Activated CD8-positive, alpha-beta T cell treated with anti-CD3 and anti-CD28 coated beads for 36 hours (primary cell): Measurements from ENCODE around the gene FMNL2. TPM values are rescaled to one million over a fixed set of nuclear protein-coding genes. Genes with fewer than 3 reads are reported as not detected.

Experiments used
- ATAC-seq: fragments of 200-7000 bp; cut with Tn5 transposase; one replicate; pipeline ENCODE4 v1.10.0; 2021; ENCODE audit warnings: mild to moderate bottlenecking, moderate library complexity
- CTCF ChIA-PET: fragments of 350-600 bp; sonication (Branson Sonifier 250); formaldehyde crosslinking; loops from one replicate; lab custom pipeline; 2021; ENCODE audit warnings: antibody characterized with exemption; lab: Charles Lee
- POLR2A ChIA-PET: fragments of 350-600 bp; sonication (Branson Sonifier 250); formaldehyde crosslinking; loops from one replicate; lab custom pipeline; 2021; ENCODE audit warnings: antibody characterized with exemption; lab: Charles Lee
- DNase-seq: peaks from one replicate; pipeline ENCODE4 v3.0.0-alpha.2; 2020
- H3K27ac Mint-ChIP-seq: one replicate; pipeline ENCODE4 v1.8.0; 2021; ENCODE audit warnings: mild to moderate bottlenecking, mixed read lengths
- H3K27me3 Mint-ChIP-seq: one replicate; pipeline ENCODE4 v1.8.0; 2021; ENCODE audit warnings: mixed read lengths
- H3K36me3 Mint-ChIP-seq: one replicate; pipeline ENCODE4 v1.8.0; 2021; ENCODE audit warnings: low read depth, mixed read lengths
- H3K4me1 Mint-ChIP-seq: one replicate; pipeline ENCODE4 v1.8.0; 2021; ENCODE audit warnings: low read depth, mixed read lengths
- H3K4me3 Mint-ChIP-seq: one replicate; pipeline ENCODE4 v1.8.0; 2021; ENCODE audit warnings: mild to moderate bottlenecking, moderate library complexity, mixed read lengths
- H3K9me3 Mint-ChIP-seq: one replicate; pipeline ENCODE4 v1.8.0; 2021; ENCODE audit warnings: mixed read lengths
- CTCF ChIP-seq: fragments of 200-600 bp; IDR thresholded peaks from one replicate; pipeline ENCODE4 v1.8.0; 2022; ENCODE audit warnings: antibody characterized with exemption, mild to moderate bottlenecking
- intact Hi-C: fragments of 100-400 bp; cut with micrococcal nuclease; formaldehyde crosslinking; loops from one replicate; pipeline ENCODE4 v1.10.0; 2022
- total RNA-seq, 2 experiments: library from RNA; stranded (reverse); gene quantifications; one replicate each; pipeline ENCODE4 v1.2.3, GENCODE V29; 2021

FMNL2 gene
- total RNA-seq, 2 experiments from 2014 or later = 1.1 TPM

DNA sequence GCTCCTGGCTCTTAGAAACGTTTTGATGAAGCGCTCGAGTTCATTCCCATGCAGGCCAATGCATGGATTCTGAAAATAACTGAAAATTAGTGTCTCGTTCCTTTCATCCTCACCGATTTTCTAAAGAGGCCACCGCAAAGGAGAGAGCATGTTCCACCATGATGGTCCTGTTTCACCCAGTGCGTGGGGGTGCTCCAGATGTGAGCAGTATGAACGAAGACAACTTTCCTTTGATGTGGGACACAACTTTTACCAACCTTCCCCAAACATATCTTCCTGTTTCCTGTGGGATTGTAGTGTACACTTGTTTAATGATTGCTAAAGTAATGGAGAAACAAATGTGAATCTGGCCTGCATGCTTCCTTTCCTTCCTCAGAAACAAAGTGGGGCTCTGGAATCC lies 267.8 kb downstream of the FMNL2 start:
- H3K9me3 Mint-ChIP-seq = no peaks in the 10 kb centered on the region
- ChIA-PET POLR2A (no interaction called here), CTCF (no interaction called here)
- no peak for ATAC-seq
- H3K27ac Mint-ChIP-seq = no peak overlapping the region
- no peak overlapping the region for H3K4me3 Mint-ChIP-seq
- no peak for DNase-seq
- no peaks in the 10 kb centered on the region for H3K27me3 Mint-ChIP-seq
- TF ChIP-seq CTCF = no peak
- no peaks in the 10 kb centered on the region for H3K36me3 Mint-ChIP-seq
- intact Hi-C loops = no loop called here
- H3K4me1 Mint-ChIP-seq = peaks cover 3% of the 10 kb centered on the region

- Mint-ChIP-seq H3K36me3 (no peaks in the 10 kb centered on the region), H3K27me3 (no peaks in the 10 kb centered on the region), H3K4me1 (peaks cover 3% of the 10 kb centered on the region), H3K27ac (no peak overlapping the region), H3K4me3 (no peak overlapping the region), H3K9me3 (no peaks in the 10 kb centered on the region)
- DNase-seq (no peak), ATAC-seq (no peak)
- TF ChIP-seq CTCF = no peak
- ChIA-PET CTCF (no interaction called here), POLR2A (no interaction called here)
- intact Hi-C loops = no loop called here
These were observed 268.2 kb downstream of the FMNL2 start for GRCh38 chr2:152603166-152603565.

DNA sequence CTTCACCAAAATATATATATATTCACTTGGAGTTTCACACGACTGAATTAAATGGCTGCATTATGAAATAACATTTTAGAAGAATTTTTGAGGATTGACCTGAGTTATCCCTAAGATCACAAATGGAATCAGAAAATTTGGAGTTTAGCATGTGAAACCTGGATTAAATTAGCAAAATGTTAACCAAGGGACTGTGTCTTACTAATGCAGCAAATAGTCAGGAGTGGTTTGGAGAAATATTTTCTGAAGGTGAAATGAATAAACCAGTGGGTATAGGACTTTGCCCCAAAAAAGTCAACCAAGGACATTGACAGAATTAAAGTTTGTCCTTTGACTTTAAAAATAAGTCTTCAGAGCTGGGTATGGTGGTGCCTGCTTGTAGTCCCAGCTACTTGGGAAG lies 271.1 kb downstream of the FMNL2 start:
- no peaks in the 10 kb centered on the region for H3K36me3 Mint-ChIP-seq
- ATAC-seq (no peak), DNase-seq (no peak)
- no peaks in the 10 kb centered on the region for H3K27me3 Mint-ChIP-seq
- H3K4me3 Mint-ChIP-seq = no peak overlapping the region
- no peaks in the 10 kb centered on the region for H3K9me3 Mint-ChIP-seq
- POLR2A ChIA-PET = no interaction called here
- H3K27ac Mint-ChIP-seq = no peak overlapping the region
- TF ChIP-seq CTCF = no peak
- CTCF ChIA-PET = interaction anchor here (0.7 to 1.5 kb wide), 2 partner anchors 29 to 581 kb away, joined by 3 read pairs; no protein-coding TSS in a partner anchor
- intact Hi-C loops = no loop called here
- peaks cover 3% of the 10 kb centered on the region for H3K4me1 Mint-ChIP-seq

GRCh38 chr2:152606941-152607340 lies 272.0 kb downstream of the FMNL2 start:
- CTCF ChIA-PET = interaction anchor here (1.5 kb wide), 1 partner anchor 582 kb away, joined by 3 read pairs; no protein-coding TSS in a partner anchor
- H3K9me3 Mint-ChIP-seq = no peaks in the 10 kb centered on the region
- POLR2A ChIA-PET = no interaction called here

DNA sequence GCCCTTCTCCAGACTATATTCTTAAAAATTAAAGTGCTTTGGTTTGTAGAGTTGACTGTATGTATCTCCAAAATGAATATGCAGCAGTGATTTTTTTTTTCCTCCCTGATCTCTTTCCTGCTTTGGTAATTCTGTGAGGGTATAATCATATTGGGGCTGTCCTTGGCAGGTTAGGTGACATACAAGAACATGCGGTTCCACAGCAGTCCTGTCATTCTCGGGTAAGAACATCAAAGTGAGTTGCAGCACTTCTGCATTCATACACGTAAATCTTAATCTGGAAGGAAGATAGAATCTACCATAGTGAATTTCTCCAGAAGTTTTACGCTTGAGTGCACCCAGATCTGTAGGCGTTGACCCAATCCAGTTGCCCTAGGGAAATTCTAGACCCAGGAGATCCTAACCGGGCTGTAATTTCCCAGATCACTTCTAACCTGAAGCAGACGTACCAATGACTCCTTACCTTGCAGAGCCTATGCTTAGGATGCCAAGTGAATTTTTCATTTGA lies 272.9 kb downstream of the FMNL2 start:
- H3K4me1 Mint-ChIP-seq = peaks cover 10% of the 10 kb centered on the region
- no peak overlapping the region for H3K4me3 Mint-ChIP-seq
- intact Hi-C loops = no loop called here
- DNase-seq = no peak
- no peak for TF ChIP-seq CTCF
- H3K36me3 Mint-ChIP-seq = no peaks in the 10 kb centered on the region
- no peaks in the 10 kb centered on the region for H3K27me3 Mint-ChIP-seq
- no peaks in the 10 kb centered on the region for H3K9me3 Mint-ChIP-seq
- ChIA-PET CTCF (no interaction called here), POLR2A (no interaction called here)
- no peak overlapping the region for H3K27ac Mint-ChIP-seq
- ATAC-seq = no peak

More at GRCh38 chr2:152606941-152607340, 272.0 kb downstream of the FMNL2 start:
- Mint-ChIP-seq H3K4me1 (peaks cover 7% of the 10 kb centered on the region), H3K27ac (no peak overlapping the region), H3K27me3 (no peaks in the 10 kb centered on the region), H3K36me3 (no peaks in the 10 kb centered on the region), H3K4me3 (no peak overlapping the region)
- ATAC-seq (no peak), DNase-seq (no peak)
- no peak for TF ChIP-seq CTCF
- intact Hi-C loops = no loop called here
